NT2/D1 (cell line): ENCODE results near the gene ZNF474.

ENCODE experiments used
- SUZ12 ChIP-seq: IDR thresholded peaks from 2 replicates; pipeline ENCODE4 v1.6.1; 2011; ENCODE audit not compliant: insufficient read length, insufficient read depth; ENCODE audit errors: extremely low read depth
- ZNF274 ChIP-seq: IDR thresholded peaks from 2 replicates; pipeline ENCODE4 v1.6.1; 2011; ENCODE audit warnings: mild to moderate bottlenecking, low read depth, low read length

DNA sequence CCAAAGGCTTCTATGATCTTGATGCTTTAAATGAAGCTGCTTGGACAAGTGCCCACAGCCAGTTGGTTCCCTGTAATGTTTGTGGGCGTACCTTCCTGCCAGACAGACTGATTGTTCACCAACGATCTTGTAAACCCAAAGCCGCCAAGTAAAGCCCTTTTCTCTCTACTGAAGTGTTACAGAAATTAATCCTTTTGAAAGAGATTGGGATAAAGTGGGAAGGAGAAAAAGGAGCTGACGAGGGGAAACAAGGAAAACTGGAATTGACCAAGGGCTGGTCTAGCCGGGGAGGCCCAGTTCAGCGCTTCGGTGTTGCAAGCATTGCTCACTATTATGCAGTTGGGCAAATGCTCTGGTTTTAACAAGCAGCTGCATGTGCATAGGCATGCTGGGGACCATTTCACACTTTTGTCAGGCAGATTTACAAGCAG is 53.2 kb downstream of the ZNF474 start:
- no peak for TF ChIP-seq ZNF274
- TF ChIP-seq SUZ12, result no peak
